HS-5 (cell line): ENCODE results near the gene SRMS.

Experiments used
- DNase-seq: peaks from one replicate; pipeline ENCODE4 v3.0.0-alpha.2; 2012; ENCODE audit warnings: low read depth

The SRMS gene

GRCh38 chr20:63552481-63553249 is 5.1 kb upstream of the SRMS start:
- DNase-seq: no peak

- no peak for DNase-seq
Observed at GRCh38 chr20:63551068-63551467, 3.5 kb upstream of the SRMS start.

- no peak for DNase-seq
Observed at GRCh38 chr20:63549679-63550282, 2.2 kb upstream of the SRMS start.

- no peak for DNase-seq
Observed at GRCh38 chr20:63549019-63549418, 1.5 kb upstream of the SRMS start.

GRCh38 chr20:63548542-63548941 is 993 bp upstream of the SRMS start:
- no peak for DNase-seq

GRCh38 chr20:63546956-63547724 is 409 bp downstream of the SRMS start:
- no peak for DNase-seq

- no peak for DNase-seq
Observed at GRCh38 chr20:63546256-63546955, 1.1 kb downstream of the SRMS start.

- no peak for DNase-seq
Observed at GRCh38 chr20:63545814-63546213, 1.7 kb downstream of the SRMS start.

GRCh38 chr20:63544958-63545516 is 2.5 kb downstream of the SRMS start:
- no peak for DNase-seq

- no peak for DNase-seq
Observed at GRCh38 chr20:63544241-63544957, 3.1 kb downstream of the SRMS start.

GRCh38 chr20:63543733-63544132 is 3.8 kb downstream of the SRMS start:
- no peak for DNase-seq

GRCh38 chr20:63543131-63543530 is 4.4 kb downstream of the SRMS start:
- DNase-seq: no peak

GRCh38 chr20:63542696-63543095 is 4.9 kb downstream of the SRMS start:
- DNase-seq: no peak

- no peak for DNase-seq
Observed at GRCh38 chr20:63542031-63542559, 5.5 kb downstream of the SRMS start.

GRCh38 chr20:63541371-63541770 is 6.2 kb downstream of the SRMS start:
- DNase-seq: no peak

- DNase-seq: no peak
Observed at GRCh38 chr20:63540417-63541186, 6.9 kb downstream of the SRMS start.

- no peak for DNase-seq
Observed at GRCh38 chr20:63539441-63540370, 7.8 kb downstream of the SRMS start.

- no peak for DNase-seq
Observed at GRCh38 chr20:63539092-63539430, 8.5 kb downstream of the SRMS start.
